ENCODE results near the gene BHLHA9. TPM values are rescaled to one million over a fixed set of nuclear protein-coding genes. Genes with fewer than 3 reads are reported as not detected.

The BHLHA9 gene
- total RNA-seq, 1 experiment from 2014 or later: not detected

- Mint-ChIP-seq H3K27me3 (ENCODE audit: low read depth) (peaks cover 7% of the 10 kb centered on the region), H3K4me1 (peaks cover 7% of the 10 kb centered on the region), H3K4me3 (no peak overlapping the region), H3K36me3 (no peaks in the 10 kb centered on the region), H3K9me3 (no peaks in the 10 kb centered on the region), H3K27ac (no peak overlapping the region)
- TF ChIP-seq EMX1 (CRISPR knock-in tag; IDR thresholded peaks at IDR 0.05) (no peak), JAZF1 (CRISPR knock-in tag; IDR thresholded peaks at IDR 0.05) (no peak), ATF6 (CRISPR knock-in tag; IDR thresholded peaks at IDR 0.05) (no peak), GTF2I (CRISPR knock-in tag; conservative IDR thresholded peaks at IDR 0.05) (no peak), ZNF121 (CRISPR knock-in tag; IDR thresholded peaks at IDR 0.05) (no peak), KAT7 (CRISPR knock-in tag; IDR thresholded peaks at IDR 0.05; ENCODE audit: borderline replicate concordance) (no peak), RELA (CRISPR knock-in tag; IDR thresholded peaks at IDR 0.05; ENCODE audit: borderline replicate concordance) (no peak), ELF4 (CRISPR knock-in tag; IDR thresholded peaks at IDR 0.05; ENCODE audit: low read depth) (no peak), GRHL2 (CRISPR knock-in tag; IDR thresholded peaks at IDR 0.05; ENCODE audit: insufficient replicate concordance, severe bottlenecking) (no peak), HMGA2 (CRISPR knock-in tag; IDR thresholded peaks at IDR 0.05) (no peak), IRF2 (CRISPR knock-in tag; IDR thresholded peaks at IDR 0.05; ENCODE audit: borderline replicate concordance, low read depth) (no peak), TCF7 (CRISPR knock-in tag; IDR thresholded peaks at IDR 0.05; ENCODE audit: low read depth) (no peak), ZMAT4 (CRISPR knock-in tag; IDR thresholded peaks at IDR 0.05) (no peak), ZNF219 (CRISPR knock-in tag; IDR thresholded peaks at IDR 0.05; ENCODE audit: borderline replicate concordance) (no peak), ZNF232 (CRISPR knock-in tag; IDR thresholded peaks at IDR 0.05) (no peak), ZNF416 (CRISPR knock-in tag; IDR thresholded peaks at IDR 0.05) (no peak), NFATC4 (CRISPR knock-in tag; IDR thresholded peaks at IDR 0.05) (no peak), FOXJ3 (CRISPR knock-in tag; IDR thresholded peaks at IDR 0.05; ENCODE audit: borderline replicate concordance) (no peak), NR3C1 (CRISPR knock-in tag; conservative IDR thresholded peaks at IDR 0.05; ENCODE audit: low read depth) (no peak), ESRRA (CRISPR knock-in tag; IDR thresholded peaks at IDR 0.05; ENCODE audit: borderline replicate concordance) (no peak)
- ATAC-seq (peak; percentile 12), DNase-seq (ENCODE audit: low spot score) (no peak)
- ChIA-PET CTCF (interaction anchor here (0.8 to 5.6 kb wide), 4 partner anchors 9 to 359 kb away, joined by 3 to 29 read pairs (median 7); partner anchors contain the start of gene TRARG1), POLR2A (no interaction called here)
Observed at GRCh38 chr17:1271030-1271423, 783 bp downstream of the BHLHA9 start.

- Mint-ChIP-seq H3K27ac (no peak overlapping the region), H3K36me3 (no peaks in the 10 kb centered on the region), H3K27me3 (ENCODE audit: low read depth) (peaks cover 7% of the 10 kb centered on the region), H3K4me3 (no peak overlapping the region), H3K9me3 (no peaks in the 10 kb centered on the region), H3K4me1 (peaks cover 7% of the 10 kb centered on the region)
- DNase-seq (ENCODE audit: low spot score): no peak
- CTCF ChIA-PET: interaction anchor here (0.8 to 5.6 kb wide), 3 partner anchors 12 to 359 kb away, joined by 3 to 29 read pairs (median 8); no protein-coding TSS in a partner anchor
- POLR2A ChIA-PET: no interaction called here
- no peak for TF ChIP-seq CREB1 (CRISPR knock-in tag; IDR thresholded peaks at IDR 0.05)
- no peak for TF ChIP-seq USF2 (CRISPR knock-in tag; IDR thresholded peaks at IDR 0.05)
- no peak for TF ChIP-seq USF1 (CRISPR knock-in tag; IDR thresholded peaks at IDR 0.05)
- ATAC-seq: no peak
Observed at GRCh38 chr17:1271441-1271840, 1.2 kb downstream of the BHLHA9 start.

All from WTC11 (cell line).